ENCODE measurements around the gene SRSF5. TPM values are rescaled to one million over a fixed set of nuclear protein-coding genes. Genes with fewer than 3 reads are reported as not detected.

SRSF5 gene
- total and polyA plus RNA-seq, 2 of the 13 experiments (the other 11 are each of a cell fraction or from before 2014, with no cell fraction given): 189 to 277 TPM

- TF ChIP-seq KIAA2018 (CRISPR knock-in tag; IDR thresholded peaks at IDR 0.05; ENCODE audit: borderline replicate concordance) (no peak), LBX2 (CRISPR knock-in tag; IDR thresholded peaks at IDR 0.05; ENCODE audit: borderline replicate concordance) (no peak), NAIF1 (CRISPR knock-in tag; IDR thresholded peaks at IDR 0.05; ENCODE audit: borderline replicate concordance) (no peak), HDAC2 (CRISPR knock-in tag; IDR thresholded peaks at IDR 0.05) (no peak), ARID5B (CRISPR knock-in tag; IDR thresholded peaks at IDR 0.05) (peak; percentile 18; the same call in 1 of the 2 replicates), ZNF510 (CRISPR knock-in tag; IDR thresholded peaks at IDR 0.05; ENCODE audit: low read depth) (0 out of 2 replicates have a peak, but pooled peaks have one; percentile 42), SSRP1 (CRISPR knock-in tag; IDR thresholded peaks at IDR 0.05) (no peak), HNF4G (IDR thresholded peaks at IDR 0.05; ENCODE audit: borderline replicate concordance, low read depth, low read length) (no peak), HNF4G (CRISPR knock-in tag; IDR thresholded peaks at IDR 0.05; ENCODE audit: borderline replicate concordance, low read depth) (no peak), PRDM15 (CRISPR knock-in tag; IDR thresholded peaks at IDR 0.05) (no peak), SP2 (CRISPR knock-in tag; IDR thresholded peaks at IDR 0.05) (no peak)
These were observed 5.4 kb downstream of the SRSF5 start (continued) for GRCh38 chr14:69772082-69773017.

All from HepG2 (cell line).